Fibroblast of lung (primary cell): Measurements from ENCODE around the gene FAM187B. TPM values are rescaled to one million over a fixed set of nuclear protein-coding genes. Genes with fewer than 3 reads are reported as not detected.

Experiments used
- DNase-seq, 2 donors: peaks; one replicate each; pipeline versions ENCODE4 v3.0.0 to v3.0.0-alpha.2; 2010; ENCODE audit warnings: low read depth in 2 of 2
- H2AFZ ChIP-seq: 2 replicates; pipeline ENCODE4 v1.5.1; 2012; ENCODE audit warnings: low read length, control low read depth, inconsistent platforms
- H3K27ac ChIP-seq: 2 replicates; pipeline ENCODE4 v1.5.1; 2011; ENCODE audit warnings: low read length, control low read depth; ENCODE audit not compliant: insufficient read depth
- H3K27me3 ChIP-seq: 2 replicates; pipeline ENCODE4 v1.5.1; 2011; ENCODE audit warnings: mild to moderate bottlenecking, low read length; ENCODE audit not compliant: control insufficient read depth, insufficient read depth
- H3K36me3 ChIP-seq: 2 replicates; pipeline ENCODE4 v1.5.1; 2011; ENCODE audit warnings: low read length; ENCODE audit not compliant: control insufficient read depth, insufficient read depth
- H3K4me1 ChIP-seq: 2 replicates; pipeline ENCODE4 v1.5.1; 2011; ENCODE audit warnings: low read length; ENCODE audit not compliant: control insufficient read depth, insufficient read depth; ENCODE audit errors: extremely low read depth
- H3K4me2 ChIP-seq: 2 replicates; pipeline ENCODE4 v1.5.1; 2011; ENCODE audit warnings: low read length, control low read depth; ENCODE audit not compliant: insufficient read depth; ENCODE audit errors: extremely low read depth
- H3K4me3 ChIP-seq, 4 experiments: fragments of 200-600 bp in 1 of 4; sonication (generic) in 1 of 4; replicated peaks in 1 of 4; 2 replicates each; pipeline ENCODE4 v1.5.1; 2011 to 2016; ENCODE audit warnings: low read length in 4 of 4, low read depth in 3 of 4, mild to moderate bottlenecking in 3 of 4, control low read depth in 2 of 4, inconsistent platforms in 1 of 4, mixed read lengths in 1 of 4; ENCODE audit not compliant: insufficient read depth in 1 of 4; ENCODE audit errors: control extremely low read depth in 1 of 4
- H3K79me2 ChIP-seq: 2 replicates; pipeline ENCODE4 v1.5.1; 2012; ENCODE audit warnings: mild to moderate bottlenecking, low read length, inconsistent platforms; ENCODE audit not compliant: control insufficient read depth, insufficient read depth
- H3K9ac ChIP-seq: 2 replicates; pipeline ENCODE4 v1.5.1; 2011; ENCODE audit warnings: mild to moderate bottlenecking, low read length, control low read depth; ENCODE audit not compliant: insufficient read depth
- H3K9me3 ChIP-seq: 2 replicates; pipeline ENCODE4 v1.5.1; 2012; ENCODE audit warnings: low read depth, low read length; ENCODE audit not compliant: control insufficient read depth, insufficient read depth
- H4K20me1 ChIP-seq: 2 replicates; pipeline ENCODE4 v1.5.1; 2011; ENCODE audit warnings: low read length; ENCODE audit not compliant: control insufficient read depth, insufficient read depth; ENCODE audit errors: extremely low read depth
- EZH2 ChIP-seq: IDR thresholded peaks from 2 replicates; pipeline ENCODE4 v1.5.1; 2012; ENCODE audit warnings: low read length, control low read depth, mild to moderate bottlenecking; ENCODE audit errors: missing control alignments
- polyA plus RNA-seq, 2 donors: library from polyadenylated mRNA; depleted of rRNA in 1 of 2; stranded (reverse) in 1 of 2; unstranded in 1 of 2; fragments of >200 nt; gene quantifications; 2 replicates each; pipeline ENCODE4 v1.2.1, GENCODE V29; 2011 to 2012; ENCODE audit warnings: missing spikeins in 1 of 2
- total RNA-seq: library from RNA; depleted of rRNA; stranded (reverse); fragments of >200 nt; gene quantifications from 2 replicates; pipeline ENCODE4 v1.2.1, GENCODE V29; 2014
- TF ChIP-seq, protein P1 (sequence below), 2 donors: IDR thresholded peaks in 1 of 2; conservative IDR thresholded peaks in 1 of 2; 1 replicate in 1 of 2; 2 replicates in 1 of 2; pipeline ENCODE4 v1.5.1; 2011 to 2012; ENCODE audit warnings: low read length in 2 of 2, control low read depth in 1 of 2, inconsistent platforms in 1 of 2, low read depth in 1 of 2, mild to moderate bottlenecking in 1 of 2

FAM187B gene
- total and polyA plus RNA-seq, 2 donors (not counting 1 experiment from before 2014, with no cell fraction given) = not detected

DNA sequence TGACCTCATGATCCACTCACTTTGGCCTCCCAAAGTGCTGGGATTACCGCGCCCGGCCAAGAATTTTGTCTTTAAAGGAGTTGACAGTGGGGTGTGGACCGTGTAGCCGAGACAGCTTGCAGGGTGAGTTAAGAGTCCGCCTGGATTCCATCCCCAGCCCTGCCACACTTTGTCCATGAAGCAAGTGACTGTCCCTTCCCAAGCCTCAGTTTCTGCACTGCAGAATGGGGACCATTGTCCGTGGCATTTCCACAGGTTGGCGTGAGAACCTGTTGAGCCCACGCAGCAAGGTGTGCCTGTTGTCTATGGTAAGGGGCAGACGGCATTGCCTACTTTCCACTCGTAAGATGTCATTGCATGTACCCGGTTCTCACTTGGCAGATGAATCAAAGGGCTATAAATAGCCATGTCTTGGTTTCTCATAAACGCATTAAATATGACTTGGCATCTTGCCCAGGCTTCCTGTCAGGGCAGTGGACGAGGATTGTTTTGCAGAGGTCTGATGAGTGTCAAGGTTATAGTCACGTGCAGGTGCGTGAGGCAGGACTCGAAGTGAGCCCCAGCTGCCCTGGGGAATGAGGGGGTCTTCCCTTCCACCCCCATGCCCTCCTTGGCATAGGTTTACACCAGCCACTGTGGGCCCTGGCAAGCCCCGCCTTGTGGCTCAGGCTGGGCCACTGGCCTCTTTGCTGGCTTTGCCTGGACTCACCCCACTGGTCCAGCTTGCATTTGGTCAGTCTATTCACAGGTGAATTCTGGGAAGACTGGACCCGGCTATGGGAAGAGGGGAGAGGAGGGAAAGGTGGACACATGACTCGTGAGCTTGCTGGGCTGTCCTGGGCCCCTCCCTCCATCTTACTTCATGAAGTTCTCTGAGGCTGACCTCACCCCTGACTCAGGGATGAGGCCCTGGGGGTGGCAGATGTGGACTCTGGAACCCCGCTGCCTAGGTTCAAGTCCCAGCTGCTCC, 14.6 kb downstream of the FAM187B start:
- H3K4me3 ChIP-seq = no peak overlapping the region
- H2AFZ ChIP-seq = no peak overlapping the region
- TF ChIP-seq, protein P1, sequence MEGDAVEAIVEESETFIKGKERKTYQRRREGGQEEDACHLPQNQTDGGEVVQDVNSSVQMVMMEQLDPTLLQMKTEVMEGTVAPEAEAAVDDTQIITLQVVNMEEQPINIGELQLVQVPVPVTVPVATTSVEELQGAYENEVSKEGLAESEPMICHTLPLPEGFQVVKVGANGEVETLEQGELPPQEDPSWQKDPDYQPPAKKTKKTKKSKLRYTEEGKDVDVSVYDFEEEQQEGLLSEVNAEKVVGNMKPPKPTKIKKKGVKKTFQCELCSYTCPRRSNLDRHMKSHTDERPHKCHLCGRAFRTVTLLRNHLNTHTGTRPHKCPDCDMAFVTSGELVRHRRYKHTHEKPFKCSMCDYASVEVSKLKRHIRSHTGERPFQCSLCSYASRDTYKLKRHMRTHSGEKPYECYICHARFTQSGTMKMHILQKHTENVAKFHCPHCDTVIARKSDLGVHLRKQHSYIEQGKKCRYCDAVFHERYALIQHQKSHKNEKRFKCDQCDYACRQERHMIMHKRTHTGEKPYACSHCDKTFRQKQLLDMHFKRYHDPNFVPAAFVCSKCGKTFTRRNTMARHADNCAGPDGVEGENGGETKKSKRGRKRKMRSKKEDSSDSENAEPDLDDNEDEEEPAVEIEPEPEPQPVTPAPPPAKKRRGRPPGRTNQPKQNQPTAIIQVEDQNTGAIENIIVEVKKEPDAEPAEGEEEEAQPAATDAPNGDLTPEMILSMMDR (conservative IDR thresholded peaks at IDR 0.05 in 1 of 2, IDR thresholded peaks at IDR 0.05 in 1 of 2; ENCODE audit: low read depth in 1 of 2, low read length in 2 of 2) = no peak
- no peak overlapping the region for H3K27ac ChIP-seq
- DNase-seq = peak; percentile 20 to 76
- no peak overlapping the region for H3K9ac ChIP-seq
- no peaks in the 10 kb centered on the region for H3K36me3 ChIP-seq
- no peaks in the 10 kb centered on the region for H4K20me1 ChIP-seq
- H3K27me3 ChIP-seq = no peaks in the 10 kb centered on the region
- H3K79me2 ChIP-seq = no peaks in the 10 kb centered on the region
- H3K9me3 ChIP-seq = no peaks in the 10 kb centered on the region
- no peak overlapping the region for H3K4me2 ChIP-seq
- peaks cover 8% of the 10 kb centered on the region for H3K4me1 ChIP-seq

DNA sequence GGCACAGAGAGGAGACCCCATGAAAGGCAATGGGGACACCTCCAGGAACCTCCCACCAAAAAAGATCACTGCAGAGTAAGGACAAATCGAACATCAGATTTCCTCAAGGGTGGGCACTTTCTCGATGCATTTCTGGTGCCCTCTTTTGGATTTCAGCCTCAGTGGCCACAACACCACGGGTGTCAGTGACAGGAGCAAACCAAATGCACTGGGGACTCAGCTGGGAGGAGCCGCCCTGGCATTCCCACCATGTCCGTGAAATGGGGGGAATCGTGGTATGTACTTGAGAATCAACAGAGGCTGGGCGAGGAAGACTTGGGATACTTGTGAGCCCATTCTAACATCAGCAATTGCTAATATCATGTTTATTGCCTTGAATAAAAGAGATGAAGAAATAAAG, 16.3 kb downstream of the FAM187B start:
- Histone ChIP-seq H3K36me3 (no peaks in the 10 kb centered on the region), H3K4me3 (no peak overlapping the region), H3K27ac (no peak overlapping the region), H3K4me1 (peaks cover 8% of the 10 kb centered on the region), H3K4me2 (no peak overlapping the region), H3K27me3 (no peaks in the 10 kb centered on the region), H3K9me3 (no peaks in the 10 kb centered on the region), H3K9ac (no peak overlapping the region), H3K79me2 (no peaks in the 10 kb centered on the region), H4K20me1 (no peaks in the 10 kb centered on the region), H2AFZ (no peak overlapping the region)
- DNase-seq = no peak
- TF ChIP-seq EZH2 = no peak
- TF ChIP-seq, protein P1 (conservative IDR thresholded peaks at IDR 0.05 in 1 of 2, IDR thresholded peaks at IDR 0.05 in 1 of 2; ENCODE audit: low read depth in 1 of 2, low read length in 2 of 2) = no peak

DNA sequence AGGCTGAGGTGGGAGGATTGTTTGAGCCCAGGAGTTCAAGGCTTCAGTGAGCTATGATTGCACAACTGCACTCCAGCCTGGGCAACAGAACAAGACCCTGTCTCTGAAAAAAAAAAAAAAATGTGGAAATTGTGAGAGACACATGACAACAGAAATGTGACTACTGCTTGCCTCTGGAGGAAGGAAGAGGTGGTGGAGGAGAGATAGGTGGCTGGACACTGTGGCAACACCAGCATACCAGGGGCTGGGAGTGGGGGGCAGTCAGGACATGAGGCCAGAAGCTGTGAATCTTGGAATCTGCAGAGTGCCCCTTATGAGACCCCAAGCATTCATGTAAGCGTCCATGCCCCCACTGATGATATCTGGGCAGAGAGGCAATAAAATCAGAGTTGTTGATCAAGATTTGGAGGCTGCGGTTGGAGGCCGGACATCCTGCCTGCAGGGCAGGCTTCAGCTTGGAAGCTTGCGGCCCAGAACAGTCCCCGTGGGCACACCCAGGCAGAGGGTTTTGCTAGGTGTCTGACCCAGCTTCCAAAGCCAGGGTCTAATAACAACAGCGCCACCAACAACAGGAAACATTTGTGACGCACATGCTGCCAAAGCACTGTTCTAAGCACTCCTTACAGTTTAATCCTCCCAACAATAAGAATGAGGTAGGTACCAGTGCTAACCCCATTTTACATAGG, 16.9 kb downstream of the FAM187B start:
- H3K79me2 ChIP-seq = no peaks in the 10 kb centered on the region
- H2AFZ ChIP-seq = no peak overlapping the region
- no peaks in the 10 kb centered on the region for H4K20me1 ChIP-seq
- no peaks in the 10 kb centered on the region for H3K36me3 ChIP-seq
- H3K9me3 ChIP-seq = no peaks in the 10 kb centered on the region
- TF ChIP-seq, protein P1 (conservative IDR thresholded peaks at IDR 0.05 in 1 of 2, IDR thresholded peaks at IDR 0.05 in 1 of 2; ENCODE audit: low read depth in 1 of 2, low read length in 2 of 2) = no peak
- TF ChIP-seq EZH2 = no peak
- H3K27ac ChIP-seq = no peak overlapping the region
- DNase-seq = no peak
- H3K27me3 ChIP-seq = no peaks in the 10 kb centered on the region
- H3K4me3 ChIP-seq = no peak overlapping the region
- no peak overlapping the region for H3K4me2 ChIP-seq
- no peak overlapping the region for H3K9ac ChIP-seq
- peaks cover 8% of the 10 kb centered on the region for H3K4me1 ChIP-seq
